ENCODE data around the gene MOCS1.

DNA sequence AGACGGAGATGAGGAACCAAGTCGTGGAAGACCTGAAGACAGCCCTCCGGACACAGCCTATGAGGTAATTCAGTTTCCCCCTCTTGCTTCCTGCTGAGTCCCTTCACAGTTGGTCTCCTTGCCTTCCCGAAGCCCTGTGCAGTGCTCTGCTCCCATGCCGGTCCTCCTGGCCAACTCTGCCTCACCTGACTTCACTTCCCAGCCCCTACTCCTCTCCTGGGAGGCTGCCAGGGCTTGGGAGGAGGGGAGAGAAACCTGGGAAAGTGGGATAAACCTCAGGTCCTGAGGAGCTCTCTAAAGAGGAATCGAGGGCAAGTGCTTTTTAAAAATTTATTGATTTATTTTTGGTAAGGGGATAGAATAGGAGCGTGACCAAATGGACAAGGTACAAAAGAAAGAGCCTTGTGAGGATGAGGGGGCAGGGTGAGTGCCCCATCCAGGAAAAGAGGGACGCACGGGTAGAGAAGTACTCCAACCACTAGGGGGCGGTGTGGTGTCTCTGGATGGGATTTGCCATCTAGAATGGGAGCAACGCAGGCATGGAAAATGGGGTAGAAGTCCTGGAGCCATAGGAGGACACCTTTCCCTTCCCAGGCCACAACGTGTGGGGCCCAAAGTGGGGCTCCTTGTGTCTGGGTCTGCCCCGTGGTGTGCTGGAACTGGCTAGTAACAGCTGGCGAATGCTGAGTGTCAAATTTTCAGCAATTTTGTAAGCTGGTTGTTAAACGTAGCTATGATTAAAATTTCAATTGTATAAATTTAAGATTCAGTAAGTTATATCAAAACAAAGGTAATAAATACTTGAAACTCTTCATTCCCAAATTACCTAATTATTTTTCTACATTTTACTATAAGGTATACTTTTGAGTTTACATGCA, 69.0 kb downstream of the MOCS1 start:
- TF ChIP-seq CTCF (conservative IDR thresholded peaks at IDR 0.05): peak; percentile 80
- TF ChIP-seq EZH2 (IDR thresholded peaks at IDR 0.05; ENCODE audit: low read depth): no peak
